ENCODE measurements around the gene GBX1.

Gene GBX1

DNA sequence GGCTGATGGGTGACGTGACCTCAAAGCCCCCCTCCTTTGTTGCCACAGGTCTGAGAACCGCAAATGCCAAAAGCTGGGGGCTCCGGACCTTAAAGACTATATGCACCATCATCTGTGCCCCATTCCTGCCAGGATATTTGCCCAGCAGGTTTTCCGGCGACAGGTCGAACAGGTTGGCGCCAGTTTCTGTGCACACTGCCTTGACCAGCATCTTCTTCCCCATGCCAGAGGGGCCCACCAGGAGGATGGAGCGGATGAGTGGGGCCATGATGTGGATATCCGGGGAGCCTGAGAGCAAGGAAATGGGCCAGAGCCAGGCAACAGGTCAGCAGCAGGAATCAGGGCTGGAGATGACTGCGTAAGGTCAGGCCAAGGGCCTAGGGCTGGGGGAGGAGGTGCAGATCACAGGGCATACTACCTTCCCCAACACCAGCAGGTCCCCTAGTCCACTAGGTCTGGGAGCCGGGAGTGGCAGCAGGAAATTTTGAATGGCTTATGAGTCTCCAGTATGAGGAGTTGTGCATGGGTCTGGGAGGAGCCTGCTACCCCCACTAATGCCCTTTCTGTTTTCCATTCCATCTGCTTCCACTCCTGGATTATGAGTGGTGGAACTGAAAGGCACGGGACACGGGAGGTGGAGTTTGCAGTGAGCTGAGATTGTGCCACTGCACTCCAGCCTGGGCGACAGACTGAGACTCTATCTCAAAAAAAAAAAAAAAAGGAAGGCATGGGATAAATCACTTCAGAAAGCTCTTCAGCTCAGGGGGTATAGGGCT is 25.9 kb upstream of the GBX1 start:
- FAIRE-seq = no peak

GRCh38 chr7:151192002-151192539 is 24.6 kb upstream of the GBX1 start:
- FAIRE-seq = no peak

GRCh38 chr7:151191544-151191943 is 24.1 kb upstream of the GBX1 start:
- no peak for FAIRE-seq

GRCh38 chr7:151189038-151189437 is 21.5 kb upstream of the GBX1 start:
- FAIRE-seq = no peak

DNA sequence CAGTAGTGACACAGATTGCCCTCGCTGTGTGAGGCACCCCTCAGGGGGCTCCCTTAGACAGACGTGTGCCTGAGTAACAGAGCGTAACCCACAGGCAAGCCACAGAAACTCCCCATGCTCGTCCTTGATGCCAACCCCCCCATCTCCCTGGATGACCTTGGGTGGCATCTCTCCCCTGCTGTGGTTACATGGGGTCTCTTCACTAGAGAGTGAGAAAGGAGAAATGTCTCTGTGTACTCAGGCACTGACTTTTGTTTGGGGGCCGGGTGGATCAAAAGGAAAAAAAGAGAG is 20.7 kb upstream of the GBX1 start:
- FAIRE-seq = no peak

DNA sequence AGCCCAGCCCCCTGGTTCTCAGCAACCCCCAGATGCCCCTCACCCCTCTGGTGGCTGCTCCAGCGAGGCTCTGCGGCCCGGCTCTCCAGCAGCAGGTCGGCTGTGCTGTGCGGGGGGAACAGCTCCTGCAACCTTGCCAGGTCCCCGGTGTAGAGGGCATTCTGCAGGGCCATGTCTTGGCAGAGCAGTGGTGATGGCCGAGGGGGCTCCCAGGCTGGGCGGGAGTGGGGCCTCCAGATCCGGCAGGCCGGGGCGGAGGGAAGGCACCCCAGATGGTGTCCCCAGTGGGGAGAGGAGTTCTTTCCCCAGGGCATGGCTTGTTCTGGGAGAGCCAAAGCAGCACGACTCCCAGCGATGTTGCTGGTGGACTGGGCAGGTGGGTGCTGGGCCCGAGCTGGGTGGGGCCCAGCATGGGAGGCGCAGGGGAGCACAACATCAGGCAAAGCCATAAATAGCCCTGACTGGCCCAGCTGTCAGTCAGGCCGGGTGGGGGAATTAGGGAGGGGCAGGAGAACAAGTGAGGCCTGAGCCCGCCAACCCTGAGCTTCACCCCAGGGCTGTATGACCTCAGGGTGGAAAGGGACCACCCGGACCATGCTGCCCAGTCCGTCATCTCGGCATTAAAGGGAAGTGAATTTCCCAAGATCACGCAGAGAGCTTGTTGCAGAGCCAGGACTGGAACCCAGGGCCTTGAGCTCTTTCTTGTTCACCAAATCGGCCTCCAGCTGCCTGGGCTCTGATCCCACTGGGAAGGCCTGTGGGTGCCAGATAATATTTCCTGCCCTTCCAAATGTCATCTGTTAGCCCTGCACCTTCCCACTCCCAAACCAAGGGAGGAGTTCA is 20.1 kb upstream of the GBX1 start:
- no peak for FAIRE-seq

GRCh38 chr7:151186640-151187408 is 19.3 kb upstream of the GBX1 start, which contains the start of gene ASB10:
TSS of gene ASB10 (minus strand) at chr7:151187250. CDS start at chr7:151187130, 120 bp downstream.
- no peak for FAIRE-seq

DNA sequence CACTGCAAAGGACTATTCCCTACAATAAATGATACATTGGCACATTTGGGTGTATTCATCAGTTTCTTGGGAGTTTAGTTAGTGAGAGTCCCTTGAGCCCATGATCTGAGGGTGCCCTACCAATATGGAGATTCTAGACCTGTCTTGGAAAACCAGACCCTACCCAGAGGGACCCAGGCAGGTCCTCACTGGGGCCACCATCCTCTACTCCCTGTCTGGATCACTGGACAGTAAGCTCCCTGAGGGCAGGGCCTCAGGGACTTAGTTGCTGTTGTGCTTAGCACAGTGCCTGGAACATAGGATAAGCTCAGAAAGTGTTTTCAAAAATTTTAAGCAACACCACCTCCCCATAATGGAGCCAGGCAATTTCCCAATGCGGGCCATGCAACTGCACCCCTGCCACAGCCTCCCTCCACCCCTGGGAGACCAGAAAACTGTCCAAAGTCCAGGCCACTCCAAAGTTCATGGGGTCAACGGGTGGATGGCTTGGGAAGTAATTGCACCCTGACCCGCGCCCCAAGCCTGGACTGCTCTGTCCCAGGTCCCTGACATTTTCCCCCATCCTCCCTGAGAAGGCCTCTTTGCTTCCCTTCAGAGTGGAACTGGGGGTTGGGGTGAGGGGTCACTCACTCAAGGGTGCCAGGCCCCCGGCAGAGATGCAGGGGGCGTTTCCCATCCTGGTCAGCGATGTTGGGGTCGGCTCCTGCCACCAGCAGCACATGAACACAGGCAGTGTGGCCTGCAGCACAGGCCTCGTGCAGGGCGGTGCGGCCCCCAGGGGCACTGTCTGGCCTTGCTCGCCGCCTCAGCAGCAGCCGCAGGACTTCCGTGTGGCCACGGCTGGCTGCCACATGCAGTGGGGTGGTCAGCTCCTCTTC is 18.5 kb upstream of the GBX1 start:
- no peak for FAIRE-seq

DNA sequence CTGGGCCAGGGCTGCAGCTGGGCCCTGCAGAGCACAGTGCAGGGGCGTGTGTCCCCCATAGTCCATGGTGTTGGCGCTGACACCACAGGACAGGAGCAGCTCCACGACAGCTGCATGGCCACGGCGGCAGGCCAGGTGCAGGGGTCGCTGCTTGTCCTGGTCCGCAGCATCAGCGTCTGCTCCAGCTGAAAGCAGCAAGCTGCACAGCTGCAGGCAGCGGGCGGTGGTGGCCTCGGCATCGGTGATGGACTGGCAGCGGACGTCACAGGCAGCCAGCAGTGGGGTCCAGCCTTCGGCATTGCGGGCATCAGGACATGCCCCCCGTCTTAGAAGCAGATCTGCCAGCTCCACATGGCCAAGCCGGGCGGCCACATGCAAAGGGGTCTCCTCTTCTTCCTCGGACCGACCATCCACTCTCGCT is 13.5 kb upstream of the GBX1 start:
- FAIRE-seq = no peak

DNA sequence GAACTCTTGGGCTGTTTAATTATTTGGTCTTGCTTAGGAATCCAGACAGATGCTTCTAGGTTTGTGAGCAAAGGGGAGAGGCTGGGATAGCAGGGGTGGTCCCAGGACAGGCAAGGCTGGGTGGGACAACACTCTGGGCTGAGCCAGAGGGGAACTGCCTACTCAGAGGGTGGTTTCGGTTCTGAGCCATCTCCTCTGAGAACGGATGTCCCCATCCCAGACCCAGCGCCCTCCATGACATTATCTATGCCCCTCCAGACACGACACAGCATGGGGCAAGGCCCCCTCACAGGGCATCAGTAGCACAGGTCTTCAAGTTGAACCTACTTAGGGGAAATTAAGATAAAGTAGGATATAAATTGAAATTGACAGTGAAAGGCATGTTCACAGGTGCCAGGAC is 12.5 kb upstream of the GBX1 start:
- no peak for FAIRE-seq

DNA sequence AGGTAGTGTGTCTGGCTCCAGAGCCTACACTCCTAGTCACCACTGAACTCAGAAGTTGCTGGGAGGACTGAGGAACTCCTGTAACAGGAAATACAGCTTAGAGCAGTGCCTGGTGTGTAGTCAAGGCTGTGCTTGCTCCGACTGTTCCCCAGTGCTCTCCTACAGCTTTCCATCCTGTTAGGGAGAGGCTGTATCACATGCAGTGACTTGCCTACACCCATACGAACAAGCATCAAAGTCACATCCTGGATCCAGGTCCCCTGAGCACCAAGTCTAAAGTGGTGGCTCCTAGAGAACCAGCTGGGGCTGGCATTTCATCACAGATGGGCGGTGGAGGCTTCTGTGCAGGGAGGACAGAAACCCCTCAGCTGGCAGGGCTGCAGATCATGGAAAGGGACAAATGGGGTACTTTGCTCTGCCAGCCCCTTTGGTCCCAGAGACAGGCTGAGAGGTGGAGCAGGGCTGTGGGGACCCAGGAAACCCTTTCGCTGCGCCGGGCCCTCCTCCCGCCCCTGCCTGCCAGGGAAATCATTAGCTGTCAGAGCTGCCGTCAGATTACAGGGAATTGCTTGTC is 11.9 kb upstream of the GBX1 start:
- FAIRE-seq = no peak

DNA sequence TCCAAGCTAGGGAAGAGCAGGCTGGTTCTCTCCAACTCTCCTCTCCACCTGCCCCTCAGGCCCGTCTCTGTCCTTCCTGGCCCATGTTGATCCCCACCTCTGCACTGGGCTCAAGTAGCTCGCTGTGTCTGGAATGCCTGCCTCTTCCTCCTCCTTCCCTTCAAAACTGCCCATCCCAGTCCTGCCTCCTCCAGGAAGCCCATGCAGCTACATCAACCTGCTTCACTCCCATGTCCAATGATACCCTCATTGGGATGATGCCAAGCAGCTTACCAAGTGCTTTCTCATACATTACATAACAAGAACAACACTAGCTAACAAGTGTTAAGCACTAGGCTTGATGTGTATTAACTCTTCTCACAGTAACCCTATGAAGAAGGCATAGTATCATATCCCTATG is 11.3 kb upstream of the GBX1 start:
- no peak for FAIRE-seq

GRCh38 chr7:151178236-151178635 is 10.7 kb upstream of the GBX1 start:
- FAIRE-seq = no peak

GRCh38 chr7:151177310-151177709 is 9.8 kb upstream of the GBX1 start:
- FAIRE-seq = no peak

DNA sequence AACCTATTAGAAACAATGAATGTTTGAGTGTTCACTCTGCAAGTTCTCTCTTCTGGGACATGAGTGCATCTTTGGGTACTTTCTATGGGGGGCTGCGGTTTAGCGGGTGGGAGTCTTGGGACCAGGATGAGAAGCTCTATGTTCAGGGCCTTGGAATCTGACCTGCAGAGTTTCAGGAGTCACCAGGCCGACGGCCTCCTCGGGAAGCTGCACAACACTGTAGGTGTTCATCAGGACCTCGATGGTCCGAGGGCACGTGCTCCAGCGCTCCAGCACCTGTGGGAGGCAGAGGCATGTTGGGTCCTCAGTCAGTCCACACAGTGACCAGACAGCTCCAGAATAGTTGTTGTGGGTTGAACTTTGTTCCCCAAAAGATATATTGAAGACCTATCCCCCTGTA is 8.9 kb upstream of the GBX1 start:
- FAIRE-seq = no peak

GRCh38 chr7:151175793-151176311 is 8.4 kb upstream of the GBX1 start:
- FAIRE-seq = no peak

DNA sequence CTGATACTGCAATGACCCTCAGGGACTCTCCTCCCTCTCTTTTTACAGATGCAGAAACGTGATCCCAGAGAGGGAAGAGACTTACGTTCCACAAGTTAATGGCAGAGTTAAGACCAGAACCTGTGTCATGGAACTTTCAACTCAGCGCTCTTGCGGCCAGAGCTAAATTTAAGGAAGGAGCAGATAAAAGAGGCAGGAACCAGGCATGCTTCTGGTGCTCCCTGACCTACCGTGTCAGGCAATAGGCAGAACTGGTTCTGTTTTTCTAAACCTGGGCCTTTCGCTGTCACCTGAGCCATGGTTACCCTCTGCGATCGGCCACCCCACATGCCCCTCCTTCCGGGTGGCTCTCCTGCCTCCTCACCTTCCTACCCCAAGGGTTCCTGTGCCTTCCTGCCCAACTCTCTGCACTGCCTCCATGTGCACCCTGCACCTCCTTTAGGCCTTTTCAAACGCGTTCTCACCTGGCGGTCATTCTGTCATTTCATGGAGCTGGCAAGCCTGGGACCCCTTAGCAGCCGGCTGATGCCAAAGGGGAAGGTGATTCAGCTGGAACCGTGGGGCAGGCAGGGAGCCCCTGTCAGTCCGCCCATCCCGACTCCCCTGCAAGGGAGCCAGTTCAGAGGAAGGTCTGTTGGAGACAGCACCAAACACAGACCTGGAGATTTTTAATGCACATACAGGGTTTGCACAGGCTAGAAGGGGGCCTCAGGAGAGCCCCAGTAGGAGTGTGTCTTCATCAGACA is 7.7 kb upstream of the GBX1 start:
- FAIRE-seq = no peak

DNA sequence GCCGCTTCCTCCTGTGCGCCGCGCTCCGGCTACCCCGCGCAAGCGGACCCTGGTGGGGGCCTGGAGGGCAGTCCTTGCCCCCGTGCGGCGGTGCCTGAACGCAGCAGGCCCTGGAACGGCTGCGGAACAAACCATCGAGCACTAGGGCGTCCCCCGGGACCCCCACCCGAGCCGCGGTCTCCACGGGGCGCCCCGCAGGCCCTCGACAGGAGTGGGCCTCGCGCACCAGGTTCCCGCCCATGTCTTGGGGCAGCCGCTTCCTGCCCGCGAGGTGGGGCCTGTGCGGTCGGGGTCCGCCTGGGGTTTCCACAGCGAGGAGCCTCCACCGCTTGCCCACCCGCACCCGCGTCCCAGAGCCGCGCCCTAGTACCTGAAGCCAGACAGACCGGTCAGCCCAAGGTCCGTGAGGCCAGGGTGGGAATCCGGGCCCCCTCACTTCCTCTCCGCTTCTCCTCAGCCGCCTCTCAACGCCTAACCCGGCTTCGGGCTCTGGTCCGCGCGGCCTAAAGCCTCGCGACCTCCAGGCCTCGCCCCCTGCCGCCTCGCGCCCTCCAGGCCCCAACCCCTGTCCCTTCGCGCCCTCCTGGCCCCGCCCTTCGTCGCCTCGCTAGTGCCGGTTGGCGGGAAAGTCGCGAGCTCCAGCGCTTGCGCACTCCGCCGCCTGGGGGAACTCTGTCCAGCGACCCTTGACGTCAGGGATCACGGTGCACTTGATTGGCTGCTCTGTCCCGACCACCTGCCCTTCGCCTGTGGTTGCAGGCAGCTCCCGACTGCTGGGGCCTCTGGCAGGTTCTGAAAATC is 7.0 kb upstream of the GBX1 start:
- FAIRE-seq = no peak

GRCh38 chr7:151173386-151174245 is 6.1 kb upstream of the GBX1 start:
- no peak for FAIRE-seq

All from TTC549 (cell line).